GM13977 (cell line): ENCODE measurements around the gene TMEM63C.

Experiments
- DNase-seq: peaks from one replicate; pipeline ENCODE4 v3.0.0; 2012; ENCODE audit warnings: low spot score
- in situ Hi-C: fragments of 300-500 bp; cut with MboI; formaldehyde crosslinking; loops from one replicate; pipeline ENCODE4 v1.12.0; 2022; ENCODE audit warnings: low sequenced_read_pairs, low pct_unique_long_range_greater_than_20kb, mixed read lengths, inconsistent platforms; ENCODE audit not compliant: unreplicated experiment
- TF ChIP-seq, protein P1 (sequence below): IDR thresholded peaks from 2 replicates; pipeline ENCODE4 v1.5.1; 2012; ENCODE audit warnings: mild to moderate bottlenecking, control low read depth; ENCODE audit not compliant: insufficient read depth; ENCODE audit errors: extremely low read depth, missing control alignments

TMEM63C gene

DNA sequence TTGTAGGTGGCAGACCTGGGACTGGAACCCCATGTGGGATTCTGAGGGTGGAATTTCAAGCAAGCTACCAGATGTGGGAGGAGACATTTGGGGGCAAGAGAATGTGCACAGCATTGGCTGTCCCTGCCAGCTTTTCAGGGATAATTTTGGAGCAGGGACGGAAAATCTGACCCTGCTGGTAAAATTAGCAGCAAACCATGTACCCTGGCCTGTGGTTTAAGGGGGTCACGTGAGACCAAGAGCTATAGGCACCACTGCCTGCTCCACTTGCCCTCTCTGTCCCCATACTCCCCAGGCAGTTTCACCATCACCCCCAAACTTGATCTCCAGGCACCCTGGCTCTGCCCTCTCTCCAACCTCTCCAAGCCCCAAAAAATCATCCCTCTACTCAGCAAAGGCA is 26.5 kb upstream of the TMEM63C start:
- DNase-seq: no peak
- TF ChIP-seq, protein P1, sequence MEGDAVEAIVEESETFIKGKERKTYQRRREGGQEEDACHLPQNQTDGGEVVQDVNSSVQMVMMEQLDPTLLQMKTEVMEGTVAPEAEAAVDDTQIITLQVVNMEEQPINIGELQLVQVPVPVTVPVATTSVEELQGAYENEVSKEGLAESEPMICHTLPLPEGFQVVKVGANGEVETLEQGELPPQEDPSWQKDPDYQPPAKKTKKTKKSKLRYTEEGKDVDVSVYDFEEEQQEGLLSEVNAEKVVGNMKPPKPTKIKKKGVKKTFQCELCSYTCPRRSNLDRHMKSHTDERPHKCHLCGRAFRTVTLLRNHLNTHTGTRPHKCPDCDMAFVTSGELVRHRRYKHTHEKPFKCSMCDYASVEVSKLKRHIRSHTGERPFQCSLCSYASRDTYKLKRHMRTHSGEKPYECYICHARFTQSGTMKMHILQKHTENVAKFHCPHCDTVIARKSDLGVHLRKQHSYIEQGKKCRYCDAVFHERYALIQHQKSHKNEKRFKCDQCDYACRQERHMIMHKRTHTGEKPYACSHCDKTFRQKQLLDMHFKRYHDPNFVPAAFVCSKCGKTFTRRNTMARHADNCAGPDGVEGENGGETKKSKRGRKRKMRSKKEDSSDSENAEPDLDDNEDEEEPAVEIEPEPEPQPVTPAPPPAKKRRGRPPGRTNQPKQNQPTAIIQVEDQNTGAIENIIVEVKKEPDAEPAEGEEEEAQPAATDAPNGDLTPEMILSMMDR: no peak
- in situ Hi-C loops: no loop called here

DNA sequence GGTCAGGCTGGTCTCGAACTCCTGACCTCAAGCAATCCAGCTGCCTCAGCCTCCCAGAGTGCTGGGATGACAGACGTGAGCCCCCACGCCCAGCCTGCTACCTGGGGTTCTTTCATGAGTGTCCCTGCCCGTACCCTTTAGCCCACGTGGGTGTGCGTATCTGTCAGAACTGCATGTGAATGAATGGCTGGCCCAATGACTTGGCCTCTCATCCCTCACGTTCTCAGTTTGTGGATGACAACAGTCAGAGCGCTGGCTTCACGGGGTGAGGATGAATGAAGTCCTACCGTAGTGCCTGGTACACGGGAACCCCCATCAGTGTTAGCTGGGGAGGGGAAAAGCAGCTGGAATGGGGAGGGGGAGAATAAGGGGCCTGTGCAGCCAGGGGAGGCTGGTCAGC is 23.9 kb upstream of the TMEM63C start:
- DNase-seq: no peak
- TF ChIP-seq, protein P1: no peak
- in situ Hi-C loops: no loop called here

DNA sequence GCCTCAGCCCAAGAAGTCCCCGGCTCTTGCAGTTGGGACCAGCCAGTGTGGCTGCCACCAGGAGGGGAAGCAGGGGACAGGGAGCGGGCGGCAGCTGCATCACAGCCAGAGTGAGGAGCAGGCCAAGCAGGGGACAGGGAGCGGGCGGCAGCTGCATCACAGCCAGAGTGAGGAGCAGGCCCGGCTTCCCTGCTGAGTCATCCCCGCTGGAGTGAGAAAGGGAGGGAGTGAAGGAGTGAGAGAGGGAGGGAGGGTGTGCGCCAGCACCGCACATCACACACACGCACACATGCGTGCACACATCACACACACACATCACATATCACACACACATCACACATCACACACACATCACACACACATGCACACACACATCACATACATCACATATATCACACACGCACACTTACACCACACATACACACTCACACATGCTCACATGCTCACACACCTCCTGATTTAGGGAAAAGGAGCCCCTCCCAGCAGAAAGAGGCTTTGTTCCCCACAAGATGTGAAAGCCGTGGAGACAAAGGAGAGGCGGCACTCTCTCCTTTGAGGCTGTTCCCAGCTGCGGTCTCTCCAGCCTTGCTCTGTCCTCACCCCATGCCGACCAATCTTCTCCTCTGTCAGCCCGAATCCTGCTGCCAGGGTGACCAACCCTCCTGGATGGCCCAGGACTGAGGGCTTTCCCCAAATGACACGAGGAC is 23.3 kb upstream of the TMEM63C start:
- no peak for DNase-seq
- TF ChIP-seq, protein P1: no peak
- in situ Hi-C loops: no loop called here

DNA sequence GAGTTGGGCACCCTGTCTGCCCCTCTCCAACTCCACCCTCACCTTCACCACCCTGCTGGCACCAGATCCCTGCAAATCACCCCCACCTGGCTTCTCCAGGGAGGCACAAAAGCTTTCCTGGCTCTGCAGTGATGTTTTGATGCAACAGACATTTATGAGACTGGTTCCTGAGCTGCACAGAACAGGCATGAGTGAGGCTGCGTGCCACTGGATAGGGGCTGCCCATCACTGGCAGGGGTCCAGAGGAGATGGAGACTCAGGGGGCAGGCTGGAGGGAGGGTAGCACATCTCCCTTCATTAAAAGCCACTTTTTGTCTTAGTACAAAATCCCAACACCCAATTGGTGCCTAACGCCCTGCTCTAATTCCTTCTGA is 22.7 kb upstream of the TMEM63C start:
- in situ Hi-C loops: no loop called here

DNA sequence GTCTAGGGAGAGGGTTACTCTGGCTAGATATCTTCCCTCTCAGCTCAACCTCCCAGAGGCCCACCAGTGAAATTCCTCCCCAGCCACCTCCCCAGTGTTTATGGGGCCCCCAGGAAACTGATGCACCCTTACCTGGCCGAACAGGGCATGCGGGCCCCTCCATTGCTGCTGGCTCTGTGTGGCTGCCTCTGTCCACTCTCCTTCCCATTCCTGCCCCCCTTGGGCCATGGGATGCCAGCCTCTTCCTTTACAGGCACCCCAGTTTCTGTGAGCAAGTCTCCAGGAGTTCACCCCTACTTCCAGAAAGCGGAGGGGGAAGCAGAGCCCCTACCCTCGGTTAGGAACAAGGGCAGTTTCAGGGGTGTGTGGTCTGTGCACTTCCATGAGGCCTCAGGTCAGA is 20.6 kb upstream of the TMEM63C start:
- no peak for DNase-seq
- TF ChIP-seq, protein P1: no peak
- in situ Hi-C loops: no loop called here

More for the DNA sequence above, 22.7 kb upstream of the TMEM63C start:
- no peak for DNase-seq
- TF ChIP-seq, protein P1: no peak

DNA sequence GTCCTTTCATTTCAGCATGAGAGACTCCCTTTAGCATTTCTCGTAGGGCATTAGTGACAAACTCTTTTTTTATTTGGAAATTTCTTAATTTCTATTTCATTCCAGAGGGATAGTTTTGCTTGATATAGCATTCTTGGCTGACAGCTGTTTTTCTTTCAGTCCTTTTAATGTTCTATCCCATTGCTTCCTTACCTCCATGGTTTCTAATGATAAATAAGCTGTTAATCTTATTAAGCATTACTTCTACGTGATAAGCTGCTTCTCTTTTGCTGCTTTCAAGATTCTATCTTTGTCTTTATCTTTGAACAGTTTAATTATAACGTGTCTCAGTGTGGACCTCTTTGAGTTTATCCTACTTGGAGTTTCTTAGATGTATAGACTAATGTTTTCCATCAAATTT is 11.6 kb upstream of the TMEM63C start:
- no peak for DNase-seq
- TF ChIP-seq, protein P1: no peak
- in situ Hi-C loops: no loop called here
